ENCODE measurements around the gene SNTN.

SNTN gene

DNA sequence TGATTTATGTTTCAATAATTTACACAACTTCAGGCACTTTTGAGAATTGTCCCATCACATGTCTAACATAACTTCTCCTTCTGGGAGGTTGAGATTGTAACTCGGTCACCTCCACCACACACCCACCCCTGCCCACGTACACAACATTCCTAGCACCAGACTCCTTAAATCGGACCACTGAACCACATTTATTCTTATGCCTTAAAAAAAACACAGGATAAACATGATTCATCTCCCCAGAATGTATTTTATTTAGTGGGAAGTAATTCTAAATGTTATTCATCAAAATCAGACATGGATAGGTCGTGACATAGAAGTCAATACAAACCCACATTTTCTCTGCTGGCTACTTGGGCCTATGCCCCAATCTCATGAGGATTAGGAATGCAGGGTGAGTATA, 3.0 kb downstream of the SNTN start:
- TF ChIP-seq TAF1 (IDR thresholded peaks at IDR 0.05; ENCODE audit: low read depth) (no peak), ZBTB7A (IDR thresholded peaks at IDR 0.05; ENCODE audit: low read depth) (no peak), TCF12 (IDR thresholded peaks at IDR 0.05; ENCODE audit: low read depth) (no peak), FOXM1 (IDR thresholded peaks at IDR 0.05; ENCODE audit: borderline replicate concordance, low read depth) (no peak), RAD21 (IDR thresholded peaks at IDR 0.05; ENCODE audit: low read depth) (no peak)
- TF ChIP-seq, protein P1, sequence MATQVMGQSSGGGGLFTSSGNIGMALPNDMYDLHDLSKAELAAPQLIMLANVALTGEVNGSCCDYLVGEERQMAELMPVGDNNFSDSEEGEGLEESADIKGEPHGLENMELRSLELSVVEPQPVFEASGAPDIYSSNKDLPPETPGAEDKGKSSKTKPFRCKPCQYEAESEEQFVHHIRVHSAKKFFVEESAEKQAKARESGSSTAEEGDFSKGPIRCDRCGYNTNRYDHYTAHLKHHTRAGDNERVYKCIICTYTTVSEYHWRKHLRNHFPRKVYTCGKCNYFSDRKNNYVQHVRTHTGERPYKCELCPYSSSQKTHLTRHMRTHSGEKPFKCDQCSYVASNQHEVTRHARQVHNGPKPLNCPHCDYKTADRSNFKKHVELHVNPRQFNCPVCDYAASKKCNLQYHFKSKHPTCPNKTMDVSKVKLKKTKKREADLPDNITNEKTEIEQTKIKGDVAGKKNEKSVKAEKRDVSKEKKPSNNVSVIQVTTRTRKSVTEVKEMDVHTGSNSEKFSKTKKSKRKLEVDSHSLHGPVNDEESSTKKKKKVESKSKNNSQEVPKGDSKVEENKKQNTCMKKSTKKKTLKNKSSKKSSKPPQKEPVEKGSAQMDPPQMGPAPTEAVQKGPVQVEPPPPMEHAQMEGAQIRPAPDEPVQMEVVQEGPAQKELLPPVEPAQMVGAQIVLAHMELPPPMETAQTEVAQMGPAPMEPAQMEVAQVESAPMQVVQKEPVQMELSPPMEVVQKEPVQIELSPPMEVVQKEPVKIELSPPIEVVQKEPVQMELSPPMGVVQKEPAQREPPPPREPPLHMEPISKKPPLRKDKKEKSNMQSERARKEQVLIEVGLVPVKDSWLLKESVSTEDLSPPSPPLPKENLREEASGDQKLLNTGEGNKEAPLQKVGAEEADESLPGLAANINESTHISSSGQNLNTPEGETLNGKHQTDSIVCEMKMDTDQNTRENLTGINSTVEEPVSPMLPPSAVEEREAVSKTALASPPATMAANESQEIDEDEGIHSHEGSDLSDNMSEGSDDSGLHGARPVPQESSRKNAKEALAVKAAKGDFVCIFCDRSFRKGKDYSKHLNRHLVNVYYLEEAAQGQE (IDR thresholded peaks at IDR 0.05; ENCODE audit: low read depth), result no peak
- TF ChIP-seq, protein P2, sequence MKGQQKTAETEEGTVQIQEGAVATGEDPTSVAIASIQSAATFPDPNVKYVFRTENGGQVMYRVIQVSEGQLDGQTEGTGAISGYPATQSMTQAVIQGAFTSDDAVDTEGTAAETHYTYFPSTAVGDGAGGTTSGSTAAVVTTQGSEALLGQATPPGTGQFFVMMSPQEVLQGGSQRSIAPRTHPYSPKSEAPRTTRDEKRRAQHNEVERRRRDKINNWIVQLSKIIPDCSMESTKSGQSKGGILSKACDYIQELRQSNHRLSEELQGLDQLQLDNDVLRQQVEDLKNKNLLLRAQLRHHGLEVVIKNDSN (IDR thresholded peaks at IDR 0.05), result no peak
- TF ChIP-seq, protein P3, sequence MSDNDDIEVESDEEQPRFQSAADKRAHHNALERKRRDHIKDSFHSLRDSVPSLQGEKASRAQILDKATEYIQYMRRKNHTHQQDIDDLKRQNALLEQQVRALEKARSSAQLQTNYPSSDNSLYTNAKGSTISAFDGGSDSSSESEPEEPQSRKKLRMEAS (IDR thresholded peaks at IDR 0.05), result no peak

DNA sequence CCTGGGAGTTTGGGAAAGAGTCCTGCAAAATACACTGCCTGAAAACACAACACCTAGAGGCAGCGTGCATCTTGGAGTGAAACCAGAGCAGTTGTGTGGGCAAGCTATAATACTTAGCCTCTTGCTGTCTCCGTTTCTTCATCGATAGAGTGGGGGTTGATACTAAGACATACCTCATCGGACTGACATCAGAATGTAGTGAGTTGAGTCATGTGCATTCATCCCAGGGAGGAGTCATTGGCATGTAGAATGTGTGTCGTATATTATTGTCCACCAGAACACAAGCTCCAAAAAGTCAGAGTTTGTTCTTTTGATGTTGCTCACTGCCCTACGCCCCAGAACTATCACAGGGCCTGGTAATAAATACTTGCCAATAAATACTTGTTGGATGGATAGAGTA, 4.3 kb downstream of the SNTN start:
- no peak for TF ChIP-seq NFIC (IDR thresholded peaks at IDR 0.05)

DNA sequence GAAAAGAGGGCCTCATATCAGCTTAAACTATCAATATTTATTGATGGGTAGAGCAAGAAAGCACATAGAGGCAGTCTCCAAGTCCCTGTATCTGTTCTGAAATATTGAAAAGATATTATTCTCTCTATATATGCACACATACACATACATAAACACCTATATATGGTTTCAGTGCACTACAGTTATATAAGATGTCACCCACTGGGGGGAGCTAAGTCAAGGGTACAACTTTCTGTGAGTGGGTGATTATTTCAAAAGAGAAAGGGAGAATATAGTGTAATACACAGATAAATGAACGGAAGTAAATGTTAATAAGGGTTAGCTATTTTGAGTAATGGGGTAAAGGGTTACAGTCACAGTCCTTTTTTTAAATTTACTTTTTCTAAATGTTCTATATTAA, 8.8 kb downstream of the SNTN start:
- no peak for TF ChIP-seq CREB1 (IDR thresholded peaks at IDR 0.05; ENCODE audit: low read depth)
- no peak for TF ChIP-seq RAD21 (IDR thresholded peaks at IDR 0.05; ENCODE audit: low read depth)
- no peak for TF ChIP-seq NFIC (IDR thresholded peaks at IDR 0.05)
- TF ChIP-seq EP300 (IDR thresholded peaks at IDR 0.05; ENCODE audit: borderline replicate concordance), result no peak
- TF ChIP-seq, protein P1 (IDR thresholded peaks at IDR 0.05; ENCODE audit: low read depth), result no peak
- TF ChIP-seq FOXM1 (IDR thresholded peaks at IDR 0.05; ENCODE audit: borderline replicate concordance, low read depth), result no peak
- TF ChIP-seq TEAD4 (IDR thresholded peaks at IDR 0.05), result no peak
- TF ChIP-seq YY1 (IDR thresholded peaks at IDR 0.05; ENCODE audit: low read depth), result no peak
- TF ChIP-seq, protein P2 (IDR thresholded peaks at IDR 0.05), result no peak

DNA sequence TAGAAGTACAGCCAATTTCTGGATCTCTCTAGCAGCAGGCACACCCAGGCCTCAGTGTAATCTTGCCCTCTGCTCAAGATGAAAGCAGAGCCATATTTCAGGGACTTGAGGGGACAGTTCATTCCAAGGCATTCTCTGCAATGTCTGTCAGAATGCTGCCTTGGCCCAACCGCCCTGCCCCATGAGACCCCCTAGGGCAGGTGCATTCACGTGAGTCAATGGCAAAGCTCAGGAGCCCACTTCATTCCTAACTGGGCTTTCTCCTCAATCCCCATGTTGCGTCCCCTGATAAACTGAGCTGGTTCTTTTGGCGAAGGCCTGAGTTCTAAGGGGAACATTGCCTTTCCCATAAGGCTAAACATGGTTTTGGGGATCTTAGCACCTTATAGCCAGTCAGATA, 9.5 kb downstream of the SNTN start:
- TF ChIP-seq YY1 (IDR thresholded peaks at IDR 0.05; ENCODE audit: low read depth) (no peak), FOXM1 (IDR thresholded peaks at IDR 0.05; ENCODE audit: borderline replicate concordance, low read depth) (no peak), NFIC (IDR thresholded peaks at IDR 0.05) (no peak), EP300 (IDR thresholded peaks at IDR 0.05; ENCODE audit: borderline replicate concordance) (no peak), CREB1 (IDR thresholded peaks at IDR 0.05; ENCODE audit: low read depth) (no peak), CEBPB (IDR thresholded peaks at IDR 0.05) (no peak), ZBTB7A (IDR thresholded peaks at IDR 0.05; ENCODE audit: low read depth) (no peak), TEAD4 (IDR thresholded peaks at IDR 0.05) (no peak), EGR1 (IDR thresholded peaks at IDR 0.05) (no peak)
- TF ChIP-seq, protein P3 (IDR thresholded peaks at IDR 0.05), result no peak
- TF ChIP-seq, protein P2 (IDR thresholded peaks at IDR 0.05), result no peak

DNA sequence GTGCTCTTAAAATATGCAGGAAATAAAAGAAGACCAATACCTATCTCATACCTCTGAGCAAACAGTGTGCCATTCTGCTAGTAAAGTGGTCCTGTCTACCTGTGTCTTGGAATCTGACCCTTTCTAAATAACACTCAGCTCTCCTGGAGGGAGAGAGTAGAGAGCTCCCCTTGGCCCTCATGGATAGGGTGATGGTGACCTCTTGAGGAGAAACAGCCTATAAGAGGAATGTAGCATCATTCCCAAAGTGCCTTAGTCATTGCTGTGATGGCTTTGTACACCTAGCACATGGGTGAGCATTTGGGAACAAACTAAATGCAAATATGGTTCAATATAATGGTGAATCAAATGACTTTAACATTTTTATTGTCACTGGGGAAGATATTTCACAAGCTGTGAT, 10.0 kb downstream of the SNTN start:
- peak; percentile 16; the same call in 1 of the 2 replicates for TF ChIP-seq RAD21 (IDR thresholded peaks at IDR 0.05; ENCODE audit: low read depth)
- TF ChIP-seq YY1 (IDR thresholded peaks at IDR 0.05; ENCODE audit: low read depth), result no peak

DNA sequence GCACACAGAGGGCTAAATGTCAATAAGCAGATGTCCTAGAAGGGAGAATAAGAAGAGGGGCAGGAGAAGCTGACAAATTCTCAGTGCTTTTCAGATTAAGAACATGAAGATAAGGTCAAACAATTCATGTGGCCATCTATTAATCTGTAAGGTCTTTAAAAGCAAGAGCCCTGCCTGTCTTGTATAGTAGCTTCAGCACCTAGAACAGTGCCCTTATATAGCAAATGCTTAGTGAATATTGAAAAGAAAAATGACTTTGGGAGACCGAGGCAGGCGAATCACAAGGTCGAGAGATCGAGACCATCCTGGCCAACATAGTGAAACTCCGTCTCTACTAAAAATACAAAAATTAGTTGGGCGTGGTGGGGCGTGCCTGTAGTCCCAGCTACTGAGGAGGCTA, 18.1 kb downstream of the SNTN start:
- no peak for TF ChIP-seq TCF12 (IDR thresholded peaks at IDR 0.05; ENCODE audit: low read depth)
- TF ChIP-seq RAD21 (IDR thresholded peaks at IDR 0.05; ENCODE audit: low read depth), result no peak
- no peak for TF ChIP-seq YY1 (IDR thresholded peaks at IDR 0.05; ENCODE audit: low read depth)
- TF ChIP-seq, protein P1 (IDR thresholded peaks at IDR 0.05; ENCODE audit: low read depth), result peak; percentile 57; the same call in 1 of the 2 replicates
- TF ChIP-seq CREB1 (IDR thresholded peaks at IDR 0.05; ENCODE audit: low read depth), result no peak
- TF ChIP-seq FOXM1 (IDR thresholded peaks at IDR 0.05; ENCODE audit: borderline replicate concordance, low read depth), result no peak
